Stimulated activated CD4-positive, alpha-beta T cell treated with anti-CD3 and anti-CD28 coated beads, Interleukin-1b, Interleukin-23, amount 100 ng/mL, for 4 hours (primary cell): Measurements from ENCODE around the gene TGFBR2.

Source experiments
- DNase-seq, 2 donors: peaks; one replicate each; pipeline ENCODE4 v3.0.0-alpha.2; 2020; ENCODE audit warnings: low read depth in 2 of 2

TGFBR2 gene

GRCh38 chr3:30673425-30674341 lies 67.3 kb downstream of the TGFBR2 start:
- no peak for DNase-seq

- no peak for DNase-seq
Measured at GRCh38 chr3:30675006-30675405, 68.6 kb downstream of the TGFBR2 start.

GRCh38 chr3:30675774-30676173 lies 69.4 kb downstream of the TGFBR2 start:
- no peak for DNase-seq

GRCh38 chr3:30676424-30677346 lies 70.3 kb downstream of the TGFBR2 start:
- no peak for DNase-seq

GRCh38 chr3:30677347-30677685 lies 70.9 kb downstream of the TGFBR2 start:
- DNase-seq = no peak

- no peak for DNase-seq
Measured at GRCh38 chr3:30679045-30679444, 72.6 kb downstream of the TGFBR2 start.

- no peak for DNase-seq
Measured at GRCh38 chr3:30680789-30681648, 74.6 kb downstream of the TGFBR2 start.

- DNase-seq = no peak
Measured at GRCh38 chr3:30681649-30682211, 75.3 kb downstream of the TGFBR2 start.

- no peak for DNase-seq
Measured at GRCh38 chr3:30682434-30683155, 76.2 kb downstream of the TGFBR2 start.

- DNase-seq = no peak
Measured at GRCh38 chr3:30683769-30684168, 77.4 kb downstream of the TGFBR2 start.

GRCh38 chr3:30684356-30684755 lies 78.0 kb downstream of the TGFBR2 start:
- no peak for DNase-seq

- DNase-seq = no peak
Measured at GRCh38 chr3:30685267-30685667, 78.9 kb downstream of the TGFBR2 start.

- no peak for DNase-seq
Measured at GRCh38 chr3:30686176-30686575, 79.8 kb downstream of the TGFBR2 start.

- no peak for DNase-seq
Measured at GRCh38 chr3:30686799-30687198, 80.4 kb downstream of the TGFBR2 start.

GRCh38 chr3:30687930-30688570 lies 81.6 kb downstream of the TGFBR2 start:
- DNase-seq = no peak

GRCh38 chr3:30688776-30689641 lies 82.6 kb downstream of the TGFBR2 start:
- no peak for DNase-seq

- DNase-seq = no peak
Measured at GRCh38 chr3:30690199-30690598, 83.8 kb downstream of the TGFBR2 start.

GRCh38 chr3:30691249-30691880 lies 85.0 kb downstream of the TGFBR2 start:
- no peak for DNase-seq

GRCh38 chr3:30691944-30692343 lies 85.5 kb downstream of the TGFBR2 start:
- DNase-seq = no peak
